Measurements from ENCODE around the gene ELF4.

ELF4 gene

DNA sequence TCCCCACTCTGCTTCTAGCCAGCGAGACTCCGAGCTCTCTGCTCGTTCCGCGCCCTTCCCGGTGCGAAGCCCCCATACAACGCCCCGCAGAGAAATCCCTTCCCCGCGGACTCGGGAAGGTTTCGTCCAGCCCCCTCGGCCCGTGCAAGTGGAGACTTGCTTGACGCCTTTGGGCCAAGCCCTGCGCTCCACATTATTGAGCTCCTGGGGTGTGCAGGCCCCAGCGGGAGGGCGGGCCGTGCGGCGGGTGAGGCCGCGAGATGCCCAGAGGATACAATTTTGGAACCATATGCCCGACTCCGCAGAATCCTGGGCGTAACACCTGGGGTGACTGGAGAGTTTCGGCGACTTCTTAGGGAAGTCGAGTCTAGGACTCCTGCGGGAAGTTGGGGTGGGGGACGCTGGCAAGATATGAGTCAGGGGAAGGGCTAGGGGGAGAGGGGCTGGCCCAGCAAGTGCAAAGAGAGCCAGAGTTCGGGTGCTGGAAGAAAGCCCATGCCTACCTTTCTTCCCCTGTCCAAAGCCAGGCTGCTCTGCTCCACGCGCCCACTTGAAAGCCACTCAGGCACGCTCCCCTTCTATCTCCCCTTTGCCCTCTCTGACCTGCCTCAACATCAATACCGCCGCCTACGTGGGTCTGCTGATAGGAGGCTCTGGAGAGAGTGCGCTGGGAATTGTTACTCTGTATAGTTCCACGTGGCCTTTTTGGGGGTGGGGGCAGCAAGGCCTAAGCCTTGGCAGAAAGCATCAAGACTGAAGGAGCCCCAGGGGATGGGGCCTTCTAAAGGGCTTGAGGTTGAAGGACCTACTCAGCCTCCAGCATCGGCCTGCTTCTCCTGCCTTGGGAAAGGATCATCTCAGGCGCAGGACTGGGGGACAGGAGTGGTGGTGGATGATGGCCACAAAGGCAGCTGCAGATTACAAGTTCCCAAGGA lies 1.2 kb upstream of the ELF4 start:
- DNase-seq = no peak

DNA sequence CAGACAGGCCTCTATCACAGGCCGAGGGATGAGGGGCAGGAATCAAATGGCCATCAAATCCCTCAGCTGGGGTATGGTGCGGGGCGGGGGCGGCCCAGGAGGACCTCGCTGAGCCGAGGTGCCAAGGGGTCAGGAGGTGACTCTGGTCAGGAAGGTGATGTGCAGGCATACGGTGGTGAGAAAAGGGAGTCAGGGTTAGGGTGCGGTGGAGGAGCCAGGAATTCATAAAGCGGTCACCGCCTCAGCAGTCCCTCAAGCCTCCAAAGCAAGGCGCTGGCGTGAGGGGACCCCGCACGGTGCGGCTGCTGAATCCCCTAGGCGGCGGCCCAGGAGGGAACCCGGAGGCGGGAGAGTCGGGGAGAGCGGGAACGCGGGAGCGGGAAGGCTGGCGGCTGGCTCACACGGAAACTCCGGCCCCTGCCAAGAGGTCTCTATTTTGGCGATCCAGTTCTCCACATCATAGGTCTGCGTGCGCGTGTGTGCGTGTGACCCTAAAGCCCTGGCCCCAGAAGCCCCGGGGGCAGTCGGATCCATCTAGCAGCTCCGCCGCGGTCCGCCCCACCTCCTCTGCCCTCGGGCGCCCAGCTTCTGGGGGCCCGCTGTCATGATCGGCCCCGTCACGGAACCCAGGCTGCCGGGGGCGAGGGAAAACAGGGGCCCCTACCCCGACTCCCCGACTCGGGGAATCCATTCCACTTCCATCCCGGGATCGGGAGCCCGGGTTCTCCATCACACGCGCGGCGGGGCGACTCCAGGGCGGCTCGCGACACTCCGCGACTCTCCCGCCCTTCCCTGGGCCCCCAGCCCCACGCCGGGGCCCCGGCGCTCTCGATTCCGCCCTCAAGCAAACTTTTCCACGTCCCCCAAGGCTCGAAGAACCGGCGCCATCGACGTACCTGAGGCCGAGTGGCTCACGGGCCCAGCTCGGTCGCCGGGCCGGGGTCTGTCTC lies 593 bp downstream of the ELF4 start:
- peak in 2 of 3 donors; percentile 28 to 32 for DNase-seq

DNA sequence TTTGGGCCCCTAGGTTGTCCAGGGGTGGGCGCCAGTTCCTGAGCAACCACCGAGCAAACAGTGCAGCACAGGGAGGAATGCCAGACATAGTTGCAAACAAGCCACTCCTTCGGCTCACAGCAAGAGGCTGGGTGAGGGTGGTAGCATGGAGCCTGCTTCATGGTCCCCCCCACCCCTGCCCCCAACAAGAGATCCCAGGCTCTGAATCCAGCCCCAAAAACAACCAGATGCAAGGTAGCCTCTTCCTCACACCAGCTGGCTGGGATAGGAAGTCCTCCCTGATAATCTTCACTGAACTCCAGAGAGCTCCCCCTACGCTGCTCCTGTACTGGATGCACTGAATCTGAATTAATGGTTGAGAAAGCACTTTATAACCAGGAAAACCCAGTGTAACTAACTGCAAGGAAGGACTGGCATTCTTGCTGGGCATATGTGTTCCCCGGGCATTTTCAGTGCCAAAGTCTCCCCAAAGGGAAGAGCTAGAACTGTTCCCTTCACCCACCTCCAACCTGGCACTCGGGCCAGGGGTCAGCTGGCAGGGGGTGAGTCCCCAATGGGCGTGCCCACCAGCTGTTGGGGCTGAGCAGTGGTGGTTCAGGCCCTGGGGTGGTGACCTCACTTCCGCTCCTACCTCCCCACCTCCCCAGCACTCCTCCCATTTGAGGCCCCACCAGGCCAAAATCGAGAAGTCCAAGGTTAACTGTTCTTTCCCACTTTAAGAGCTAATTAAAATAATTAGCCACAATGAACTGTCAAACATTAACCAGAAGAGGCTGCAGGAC lies 1.5 kb downstream of the ELF4 start:
- peak; percentile 68 to 80 (median 72) for DNase-seq

DNA sequence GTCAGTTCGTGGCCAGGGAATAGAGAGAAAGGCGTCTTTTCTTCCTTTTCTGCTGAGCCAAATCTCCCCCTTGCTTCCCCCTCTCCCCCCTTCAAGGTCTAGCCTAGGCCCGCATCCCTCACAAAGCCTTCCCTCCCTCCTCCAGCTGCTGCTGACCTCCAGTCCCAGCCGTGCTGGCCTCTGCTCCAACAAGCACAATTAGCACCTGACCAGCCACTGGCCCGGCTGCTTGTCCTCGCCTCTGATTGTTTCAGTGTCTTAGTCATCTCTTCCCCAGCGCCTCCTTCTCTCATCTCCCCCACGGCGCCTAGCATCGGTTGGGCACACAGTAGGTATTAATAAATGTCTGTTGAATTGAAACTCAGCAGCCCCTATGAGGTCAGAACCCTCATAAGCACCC lies 4.2 kb downstream of the ELF4 start:
- no peak for DNase-seq

DNA sequence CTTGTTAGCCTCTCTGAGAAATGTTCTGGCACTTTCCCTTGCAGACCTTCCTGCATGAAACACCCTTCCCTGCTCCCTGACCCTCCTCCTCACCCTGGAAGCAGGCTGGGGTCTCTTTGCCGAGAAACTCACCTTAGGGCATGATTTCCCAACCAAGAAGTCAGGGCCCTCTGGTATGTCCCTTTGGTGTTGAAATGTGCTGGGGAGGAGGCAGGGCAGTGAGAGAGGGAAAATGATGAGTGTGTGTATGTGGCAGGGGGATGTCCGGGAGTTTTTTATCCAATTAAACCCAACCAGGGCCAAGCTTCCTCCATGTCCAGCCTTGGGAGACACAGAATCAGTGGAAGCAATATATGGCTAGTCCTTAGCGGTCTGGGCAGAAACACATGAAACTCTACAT lies 5.1 kb downstream of the ELF4 start:
- DNase-seq = peak; percentile 46 to 51 (median 47)

DNA sequence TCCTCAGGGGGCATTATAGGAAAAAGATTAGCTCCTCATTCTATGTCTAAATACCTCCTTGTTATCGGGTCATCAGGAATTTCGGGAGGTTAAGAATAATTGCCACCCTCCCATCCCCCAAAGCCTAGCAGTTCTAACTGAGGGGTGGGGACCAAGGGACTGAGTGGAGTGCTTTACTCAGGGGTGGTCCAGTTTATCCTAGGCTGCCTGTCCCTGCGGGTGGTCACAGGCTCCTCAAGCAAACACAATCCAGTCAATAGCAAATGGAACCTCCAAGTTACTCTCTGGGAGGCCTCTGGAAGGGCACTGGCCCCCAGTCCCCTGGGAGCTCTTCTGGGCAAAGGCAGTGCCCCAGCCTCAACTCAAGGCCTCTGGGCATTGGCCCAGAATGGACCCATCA lies 6.7 kb downstream of the ELF4 start:
- DNase-seq = no peak

DNA sequence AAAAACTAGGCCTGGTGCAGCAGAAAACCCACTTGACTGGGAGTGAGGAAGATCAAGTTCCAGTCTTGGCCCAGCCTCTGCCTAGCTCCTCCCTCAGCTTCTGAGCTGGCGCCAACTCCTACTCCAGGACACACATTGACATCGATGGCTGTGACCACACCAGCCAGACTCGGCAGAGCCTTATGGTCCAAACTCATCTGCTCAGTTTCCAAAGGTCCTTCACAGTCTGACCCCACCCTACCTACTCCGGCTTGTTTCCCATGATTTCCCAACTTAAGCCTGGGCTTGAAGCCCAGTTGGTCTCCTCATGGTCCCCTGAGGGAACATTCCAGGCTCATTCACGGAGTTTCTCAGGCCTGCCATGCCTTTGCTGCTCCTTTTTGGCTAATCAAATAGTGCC lies 10.1 kb downstream of the ELF4 start:
- peak in 2 of 3 donors; percentile 49 to 56 for DNase-seq

DNA sequence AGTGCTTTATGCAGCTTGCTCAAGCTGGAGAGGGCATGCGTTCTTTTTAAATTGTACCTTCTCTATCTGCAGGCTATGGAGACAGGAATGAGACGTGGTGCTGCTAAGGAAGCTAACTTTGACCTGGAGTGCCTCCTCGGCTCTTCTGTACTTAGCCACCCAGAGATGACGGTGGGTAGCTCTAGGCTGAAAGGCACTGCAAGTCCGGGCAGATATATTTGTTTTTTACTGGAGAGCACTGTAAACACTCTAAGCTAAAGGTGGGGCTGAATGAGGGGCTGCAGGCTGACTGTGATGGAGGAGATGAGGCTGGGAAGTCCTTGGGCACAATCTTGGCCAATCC lies 12.1 kb downstream of the ELF4 start:
- DNase-seq = no peak

DNA sequence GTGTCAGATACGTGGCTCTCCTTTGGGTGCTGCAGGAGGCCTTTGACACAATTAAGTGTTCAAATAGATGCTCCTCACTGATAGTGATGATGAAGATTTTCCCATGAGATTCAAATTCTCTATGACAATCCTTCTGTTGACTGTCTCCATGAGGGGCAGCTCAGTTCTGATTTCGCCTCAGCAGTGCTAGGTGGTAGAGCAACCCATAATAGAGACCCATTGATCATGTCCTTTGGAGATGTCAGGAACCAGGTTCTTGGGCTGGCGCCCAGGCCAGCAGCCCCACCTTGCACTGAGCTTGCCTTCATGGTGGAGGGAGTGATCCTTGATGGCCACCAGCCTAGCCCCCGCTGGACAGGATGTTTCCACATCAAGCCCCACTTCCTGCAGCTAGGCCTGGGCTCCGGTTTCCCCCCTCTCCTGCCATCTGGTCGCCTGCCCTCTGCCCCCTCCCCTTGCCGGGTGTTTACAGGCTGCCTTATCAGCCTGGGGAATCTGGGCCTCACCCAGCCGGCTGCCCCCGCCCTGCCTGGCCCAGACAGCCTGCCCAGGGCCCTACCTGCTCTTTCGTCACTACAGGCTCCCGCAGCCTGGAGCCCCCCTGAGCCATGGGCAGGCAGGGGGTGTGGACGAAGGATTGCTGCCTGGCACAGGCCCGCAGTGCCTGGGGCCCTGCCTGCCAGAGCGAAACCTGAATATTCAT lies 12.6 kb downstream of the ELF4 start:
- DNase-seq = no peak

DNA sequence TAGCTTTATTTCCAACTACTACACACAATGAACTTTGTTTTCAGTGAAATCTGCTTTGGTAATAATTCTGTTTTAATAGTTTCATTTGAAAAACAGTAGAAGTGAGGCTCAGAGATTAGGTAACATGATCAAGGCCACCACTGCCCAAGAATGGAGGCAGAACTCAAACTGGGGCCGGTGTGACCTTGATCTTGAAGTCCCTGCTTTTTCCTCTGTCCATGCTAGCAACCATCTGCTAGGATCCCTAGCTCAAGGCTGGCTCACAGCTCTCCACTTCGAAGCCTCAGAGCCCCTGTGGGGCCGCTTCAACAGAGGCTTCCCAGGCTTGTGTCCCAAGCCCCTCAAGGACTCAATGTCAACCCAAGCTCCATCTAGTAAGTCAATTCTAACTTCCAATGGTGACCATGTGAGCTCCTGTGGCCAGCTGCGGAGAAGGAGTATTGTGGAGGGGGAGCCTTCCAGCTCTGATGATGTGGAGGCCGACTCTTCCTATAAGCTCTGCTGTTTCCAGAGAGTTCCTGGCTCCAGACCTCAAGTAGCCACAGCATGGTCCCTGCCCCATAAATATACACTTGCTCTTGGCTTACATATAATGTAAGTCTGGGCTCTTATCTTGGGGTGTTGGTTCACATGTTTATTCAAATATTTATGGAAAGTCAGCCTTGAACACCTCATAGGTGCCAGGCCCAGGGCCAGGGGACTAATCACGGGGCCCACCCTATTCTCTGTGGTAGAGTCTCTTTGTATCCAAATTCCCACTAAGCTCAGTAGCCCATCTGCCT lies 14.9 kb downstream of the ELF4 start:
- no peak for DNase-seq

DNA sequence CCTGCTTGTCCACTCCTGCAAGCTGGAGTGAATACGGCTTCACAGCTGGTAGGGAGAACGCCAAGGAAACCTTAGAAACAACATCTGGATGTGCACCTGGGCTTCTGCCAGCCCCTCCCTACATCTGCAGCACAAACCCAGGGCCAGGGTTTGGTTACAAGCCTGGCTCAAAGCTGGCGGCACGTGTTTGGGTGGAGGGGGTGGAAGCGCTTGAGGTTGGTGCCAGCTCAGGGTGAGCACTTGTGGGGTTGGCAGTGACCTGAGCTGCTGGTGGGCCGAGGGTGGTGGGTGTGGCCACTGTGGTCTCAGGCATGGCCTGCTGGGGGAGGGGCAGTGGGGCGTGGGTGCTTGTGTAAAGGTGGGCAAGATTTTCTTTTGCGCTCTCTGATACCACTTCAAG lies 15.6 kb downstream of the ELF4 start:
- no peak for DNase-seq

DNA sequence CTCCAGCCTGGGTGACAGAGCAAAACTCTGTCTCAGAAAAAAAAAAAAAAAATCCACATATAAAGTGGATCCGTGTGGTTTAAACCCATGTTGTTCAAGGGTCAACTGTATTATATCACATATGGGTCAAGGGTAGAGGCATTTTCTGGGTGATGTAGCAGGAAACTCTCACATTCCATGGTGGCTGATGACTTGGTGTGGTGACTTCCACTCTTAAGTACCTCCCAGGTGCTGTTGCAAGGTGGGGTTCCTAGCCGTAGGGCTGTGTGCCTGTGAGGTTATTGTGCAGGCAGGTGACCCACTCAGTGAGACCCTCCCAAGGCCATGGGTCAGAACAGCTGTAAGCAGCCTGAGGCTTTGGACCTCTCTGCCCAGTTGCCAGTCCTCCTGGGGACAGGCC lies 17.0 kb downstream of the ELF4 start:
- no peak for DNase-seq

DNA sequence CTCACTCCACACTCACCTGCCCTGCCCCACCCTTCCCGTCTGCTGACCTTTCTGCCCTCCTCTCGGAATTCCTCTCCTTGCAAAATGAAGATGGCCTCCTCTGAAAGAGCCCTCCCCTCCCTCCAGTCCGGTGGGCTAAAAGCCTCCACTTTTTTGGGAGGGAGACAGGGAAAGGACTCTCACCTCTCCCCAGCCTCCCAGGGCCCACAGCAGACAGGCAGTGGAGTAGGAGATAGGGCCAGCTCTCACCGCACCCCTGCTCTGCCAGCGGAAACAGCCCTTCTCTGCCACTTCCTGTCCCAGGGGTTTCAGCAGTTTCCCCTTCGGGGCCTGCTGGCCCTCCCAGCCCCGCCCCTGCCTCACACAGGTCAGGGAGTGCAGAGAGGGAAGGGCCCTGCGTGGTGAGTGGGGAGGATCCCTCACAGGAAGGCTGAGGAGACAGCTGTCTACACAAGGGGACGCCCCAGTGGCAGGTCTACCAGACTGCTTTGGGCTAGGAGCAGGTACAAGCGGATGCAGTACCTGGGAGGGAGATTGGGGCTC lies 18.2 kb downstream of the ELF4 start:
- peak; percentile 54 to 73 (median 63) for DNase-seq

DNA sequence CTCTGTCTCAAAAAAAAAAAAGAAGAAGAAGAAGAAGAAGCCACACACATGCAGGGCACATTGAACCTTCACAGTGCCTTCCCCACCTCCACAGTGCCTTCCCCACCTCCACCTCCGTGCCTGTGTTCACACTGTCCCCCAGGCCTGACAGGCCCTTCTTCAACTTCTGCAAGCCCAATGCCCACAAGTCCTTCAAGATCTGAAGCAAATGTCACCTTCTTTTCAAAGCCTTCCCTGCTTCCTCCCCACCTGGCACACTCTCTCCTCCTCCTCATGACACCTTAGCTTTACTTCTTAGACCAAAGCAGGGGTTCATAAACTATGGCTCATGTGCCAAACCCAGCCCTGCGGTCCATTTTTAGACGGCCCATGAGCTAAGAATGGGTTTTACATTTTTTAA lies 19.9 kb downstream of the ELF4 start:
- no peak for DNase-seq

DNA sequence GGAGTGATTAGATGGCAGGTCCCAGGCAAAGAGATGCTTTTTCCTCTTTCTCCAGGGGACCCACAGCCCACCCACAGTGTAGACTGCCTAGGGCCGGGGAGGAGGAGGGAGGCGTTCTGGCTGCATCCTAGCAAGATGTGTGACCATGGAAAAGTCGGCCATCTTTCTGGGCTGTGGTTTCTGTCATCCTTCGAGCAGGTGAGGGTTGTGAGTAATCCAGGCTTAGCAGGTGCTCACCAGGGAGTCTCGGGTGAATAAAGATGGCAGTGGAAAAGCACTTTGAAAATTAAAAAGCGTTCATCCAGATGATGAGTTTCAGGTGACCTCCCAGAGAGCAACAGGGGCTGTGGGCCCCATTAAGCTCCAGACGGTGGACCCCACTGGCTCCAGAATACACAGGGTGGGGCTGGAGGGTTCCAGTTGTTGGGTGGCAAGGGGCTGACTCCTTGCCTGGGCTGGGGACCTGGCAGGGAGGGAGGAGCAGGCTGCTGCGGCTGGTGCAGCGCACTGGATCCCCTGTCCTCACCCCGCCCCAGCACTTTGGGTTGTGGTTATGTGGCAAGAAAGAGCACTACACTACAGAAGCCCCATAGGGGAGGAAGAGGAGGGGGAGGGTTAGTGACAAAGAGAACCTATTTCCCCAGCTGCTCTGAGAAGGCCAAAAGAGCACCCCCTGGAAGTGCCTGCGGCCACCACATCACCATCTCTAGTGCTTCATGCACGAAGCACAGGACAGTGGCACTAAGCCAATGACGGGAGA lies 23.7 kb downstream of the ELF4 start:
- DNase-seq = peak; percentile 68 to 77 (median 72)

DNA sequence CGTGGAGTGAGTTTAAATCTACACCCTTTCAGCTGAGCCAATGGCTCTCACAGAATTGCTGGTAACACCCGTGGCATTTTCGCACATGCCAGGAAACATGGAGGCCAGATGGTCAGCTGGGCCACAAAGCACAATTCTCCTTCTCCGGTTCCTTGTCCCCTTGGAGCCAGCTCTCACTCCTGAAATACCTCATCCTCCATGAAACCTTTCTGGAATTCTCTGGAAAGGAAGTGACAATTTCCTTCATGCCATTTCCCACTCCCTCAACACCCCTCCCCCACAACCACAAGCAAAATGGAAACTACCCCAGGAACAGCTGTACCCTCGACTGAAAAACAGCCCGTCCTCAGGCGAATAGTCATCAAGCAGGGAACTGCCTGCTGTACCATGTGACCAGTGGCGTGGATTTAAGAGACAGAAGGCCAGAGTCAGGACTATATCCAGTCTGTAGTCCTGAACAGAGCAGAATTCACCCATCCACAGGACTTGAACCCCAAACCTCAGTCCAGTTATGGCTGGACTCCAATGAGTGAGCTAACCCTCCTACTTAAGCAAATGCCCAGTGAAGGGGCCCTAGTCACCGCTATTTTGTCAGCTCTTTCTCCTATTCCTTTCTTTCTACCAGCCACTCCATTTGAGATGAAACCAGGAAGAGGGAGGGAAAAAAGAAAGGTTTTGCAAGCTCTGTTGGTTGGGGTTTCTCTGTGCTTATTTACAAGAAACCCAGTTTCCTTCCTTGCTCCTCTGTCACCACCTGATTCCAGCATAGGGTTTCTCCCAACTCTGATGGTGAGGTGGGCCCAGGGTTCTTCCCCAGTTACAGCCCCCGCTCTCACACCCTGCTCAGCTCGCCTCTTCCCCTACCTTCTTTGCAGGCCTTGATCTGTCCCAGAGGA lies 24.5 kb downstream of the ELF4 start:
- peak; percentile 67 to 80 (median 70) for DNase-seq

DNA sequence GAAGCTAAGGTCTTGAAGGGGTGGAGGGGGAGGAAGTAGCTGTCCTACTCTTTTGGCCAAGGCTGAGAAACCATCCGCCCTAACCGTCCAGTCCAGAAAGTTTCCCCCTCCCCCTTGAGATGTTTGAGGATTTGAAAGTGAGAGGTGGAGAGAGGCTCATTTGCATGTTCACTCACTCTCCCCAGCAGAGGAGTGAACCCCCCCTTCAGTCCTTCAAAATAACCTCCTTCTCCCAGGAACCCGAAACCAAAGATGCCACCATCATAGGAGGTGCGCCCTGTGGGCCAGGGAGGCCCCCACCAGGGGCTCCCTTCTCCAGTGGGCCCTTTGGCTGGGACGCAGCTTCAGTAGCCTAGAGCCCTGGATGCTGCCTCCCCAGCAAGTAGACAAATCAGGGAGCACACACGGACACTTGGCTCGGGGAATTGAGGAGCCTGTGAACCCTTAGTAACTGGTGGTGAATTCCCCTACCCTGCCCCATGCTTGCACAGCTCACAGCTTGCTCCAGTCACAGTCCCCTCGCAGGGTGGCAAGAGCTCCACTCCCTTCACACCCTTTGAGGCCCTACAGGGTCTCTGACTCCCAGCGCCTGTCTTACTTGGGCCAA lies 25.6 kb downstream of the ELF4 start:
- DNase-seq = peak; percentile 63 to 78 (median 67)

DNA sequence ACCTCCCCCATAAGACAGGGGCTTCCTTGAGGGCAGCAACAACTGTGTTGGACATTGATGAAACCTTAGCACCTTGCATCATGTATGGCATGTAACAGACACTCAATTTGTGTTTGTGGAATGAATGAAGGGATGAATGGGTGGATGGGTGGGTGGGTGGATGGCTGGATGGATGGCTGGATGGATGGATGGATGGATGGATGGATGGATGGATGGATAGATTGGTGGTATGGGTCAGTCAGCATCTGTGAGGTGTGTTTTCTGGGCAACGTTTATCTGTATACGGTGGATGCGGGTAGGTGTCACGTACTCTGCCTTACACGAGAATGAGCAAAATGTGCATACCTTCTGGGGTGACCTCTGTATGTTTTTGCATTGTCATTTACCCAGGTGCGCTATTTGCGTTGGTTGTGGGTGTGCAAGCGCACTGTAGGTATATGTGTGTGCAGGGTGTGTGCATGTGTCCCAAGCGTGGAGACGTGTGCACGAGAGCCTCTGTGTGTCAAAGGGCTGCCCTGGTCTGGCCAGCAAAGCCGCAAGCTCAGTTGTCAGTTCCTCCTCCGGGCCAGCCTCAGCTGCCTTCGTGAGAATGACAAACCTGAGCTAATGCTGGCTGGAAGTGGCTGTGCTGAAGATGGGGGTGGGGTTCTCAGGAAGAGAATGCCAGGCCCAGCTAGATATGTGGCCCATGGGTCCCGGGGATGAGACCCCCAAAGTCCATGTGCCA lies 26.5 kb downstream of the ELF4 start:
- DNase-seq = peak; percentile 63 to 76 (median 68)

All from suppressor macrophage treated with lipopolysaccharide for 1 hour (primary cell).